LNCaP clone FGC (cell line): ENCODE measurements around the gene TBXA2R.

Experiments
- DNase-seq: peaks from one replicate; pipeline ENCODE4 v3.0.0-alpha.2; 2011; ENCODE audit warnings: low read depth
- H3K4me3 ChIP-seq: 2 replicates; pipeline ENCODE4 v1.5.1; 2011; ENCODE audit warnings: mild to moderate bottlenecking, low read depth, low read length, control low read depth
- CTCF ChIP-seq: IDR thresholded peaks from 2 replicates; pipeline ENCODE4 v1.5.1; 2012; ENCODE audit warnings: mild to moderate bottlenecking; ENCODE audit not compliant: control insufficient read depth, insufficient read depth; ENCODE audit errors: extremely low read depth

The TBXA2R gene

GRCh38 chr19:3556423-3556977, 50.2 kb downstream of the TBXA2R start:
- no peak for TF ChIP-seq CTCF
- peak overlapping the region; percentile 89 for H3K4me3 ChIP-seq
- DNase-seq = no peak

- no peak for TF ChIP-seq CTCF
- DNase-seq = no peak
- H3K4me3 ChIP-seq = peak overlapping the region; percentile 89
These were observed 50.8 kb downstream of the TBXA2R start for GRCh38 chr19:3555653-3556422.

- DNase-seq = no peak
- H3K4me3 ChIP-seq = no peak overlapping the region
- TF ChIP-seq CTCF = no peak
These were observed 52.2 kb downstream of the TBXA2R start for GRCh38 chr19:3554254-3555083.

GRCh38 chr19:3551792-3552095, 54.9 kb downstream of the TBXA2R start:
- DNase-seq = no peak
- no peak for TF ChIP-seq CTCF
- H3K4me3 ChIP-seq = no peak overlapping the region

- no peak for TF ChIP-seq CTCF
- DNase-seq = no peak
- H3K4me3 ChIP-seq = no peak overlapping the region
These were observed 55.5 kb downstream of the TBXA2R start for GRCh38 chr19:3550947-3551791.

GRCh38 chr19:3549816-3550215, 56.9 kb downstream of the TBXA2R start:
- H3K4me3 ChIP-seq = no peak overlapping the region
- no peak for TF ChIP-seq CTCF

More at GRCh38 chr19:3549816-3550215, 56.9 kb downstream of the TBXA2R start:
- no peak for DNase-seq
